NCI-H345 (cell line): ENCODE measurements around the gene SPDYE4.
A peak's percentile ranks its signal among the peaks of the same experiment; 100 is the strongest.
"Not testable (repeated sequence)": the region's sequence is repeated elsewhere in the genome, so short reads cannot be mapped to it uniquely, and the experiment has no call there.

Experiments used
- DNase-seq: peaks from one replicate; lab custom pipeline; 2025; lab: John Stamatoyannopoulos, UW

SPDYE4 gene

GRCh38 chr17:8758137-8758596, at the start of gene SPDYE4:
Gene SPDYE4 (minus strand): TSS chr17:8758546. CDS start chr17:8758382, 164 bp downstream.
- DNase-seq = no peak

GRCh38 chr17:8806926-8807550, 48.7 kb upstream of the SPDYE4 start:
- DNase-seq = no peak

GRCh38 chr17:8806253-8806925, 48.0 kb upstream of the SPDYE4 start:
- no peak for DNase-seq

- not testable (repeated sequence) for DNase-seq
These were observed 47.0 kb upstream of the SPDYE4 start for GRCh38 chr17:8805396-8805795.

GRCh38 chr17:8803531-8804420, 45.4 kb upstream of the SPDYE4 start:
- no peak for DNase-seq

- no peak for DNase-seq
These were observed 42.9 kb upstream of the SPDYE4 start for GRCh38 chr17:8801135-8801840.

- no peak for DNase-seq
These were observed 42.3 kb upstream of the SPDYE4 start for GRCh38 chr17:8800656-8801055.

- no peak for DNase-seq
These were observed 41.3 kb upstream of the SPDYE4 start for GRCh38 chr17:8799570-8800212.

GRCh38 chr17:8798846-8799569, 40.7 kb upstream of the SPDYE4 start, which contains the start of gene MFSD6L:
Gene MFSD6L (minus strand): TSS chr17:8799365. CDS start chr17:8799120, 245 bp downstream.
- DNase-seq = peak; percentile 40

- DNase-seq = no peak
These were observed 40.0 kb upstream of the SPDYE4 start for GRCh38 chr17:8798176-8798845.

GRCh38 chr17:8797621-8798175, 39.4 kb upstream of the SPDYE4 start:
- no peak for DNase-seq

- DNase-seq = no peak
These were observed 36.3 kb upstream of the SPDYE4 start for GRCh38 chr17:8794636-8795035.

- DNase-seq = no peak
These were observed 35.3 kb upstream of the SPDYE4 start for GRCh38 chr17:8793649-8794048.

GRCh38 chr17:8792646-8793045, 34.3 kb upstream of the SPDYE4 start:
- DNase-seq = no peak

GRCh38 chr17:8791910-8792270, 33.5 kb upstream of the SPDYE4 start:
- DNase-seq = no peak

- no peak for DNase-seq
These were observed 33.0 kb upstream of the SPDYE4 start for GRCh38 chr17:8791248-8791909.

GRCh38 chr17:8789743-8790142, 31.4 kb upstream of the SPDYE4 start:
- no peak for DNase-seq

- no peak for DNase-seq
These were observed 30.7 kb upstream of the SPDYE4 start for GRCh38 chr17:8788998-8789397.
